GM19025 (cell line): ENCODE results near the gene DPY19L3.
"Not testable (repeated sequence)": the region's sequence is repeated elsewhere in the genome, so short reads cannot be mapped to it uniquely, and the experiment has no call there.

ENCODE experiments used
- ATAC-seq: cut with Tn5 transposase; IDR thresholded peaks from one replicate; pipeline ENCODE4 v1.9.1; 2021; ENCODE audit warnings: mild to moderate bottlenecking, low read depth, moderate library complexity; ENCODE audit not compliant: unreplicated experiment

Gene DPY19L3, protein sequence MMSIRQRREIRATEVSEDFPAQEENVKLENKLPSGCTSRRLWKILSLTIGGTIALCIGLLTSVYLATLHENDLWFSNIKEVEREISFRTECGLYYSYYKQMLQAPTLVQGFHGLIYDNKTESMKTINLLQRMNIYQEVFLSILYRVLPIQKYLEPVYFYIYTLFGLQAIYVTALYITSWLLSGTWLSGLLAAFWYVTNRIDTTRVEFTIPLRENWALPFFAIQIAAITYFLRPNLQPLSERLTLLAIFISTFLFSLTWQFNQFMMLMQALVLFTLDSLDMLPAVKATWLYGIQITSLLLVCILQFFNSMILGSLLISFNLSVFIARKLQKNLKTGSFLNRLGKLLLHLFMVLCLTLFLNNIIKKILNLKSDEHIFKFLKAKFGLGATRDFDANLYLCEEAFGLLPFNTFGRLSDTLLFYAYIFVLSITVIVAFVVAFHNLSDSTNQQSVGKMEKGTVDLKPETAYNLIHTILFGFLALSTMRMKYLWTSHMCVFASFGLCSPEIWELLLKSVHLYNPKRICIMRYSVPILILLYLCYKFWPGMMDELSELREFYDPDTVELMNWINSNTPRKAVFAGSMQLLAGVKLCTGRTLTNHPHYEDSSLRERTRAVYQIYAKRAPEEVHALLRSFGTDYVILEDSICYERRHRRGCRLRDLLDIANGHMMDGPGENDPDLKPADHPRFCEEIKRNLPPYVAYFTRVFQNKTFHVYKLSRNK

GRCh38 chr19:32405431-32406160, at the start of gene DPY19L3:
DPY19L3 (plus strand) TSS chr19:32405770; CDS start chr19:32408254, 2,484 bp downstream.
- ATAC-seq: peak; percentile 94

GRCh38 chr19:32357720-32358119, 47.9 kb upstream of the DPY19L3 start:
- ATAC-seq: no peak

GRCh38 chr19:32358321-32358720, 47.2 kb upstream of the DPY19L3 start:
- no peak for ATAC-seq

GRCh38 chr19:32359581-32359980, 46.0 kb upstream of the DPY19L3 start:
- ATAC-seq: no peak

GRCh38 chr19:32361574-32362317, 43.8 kb upstream of the DPY19L3 start:
- no peak for ATAC-seq

DNA sequence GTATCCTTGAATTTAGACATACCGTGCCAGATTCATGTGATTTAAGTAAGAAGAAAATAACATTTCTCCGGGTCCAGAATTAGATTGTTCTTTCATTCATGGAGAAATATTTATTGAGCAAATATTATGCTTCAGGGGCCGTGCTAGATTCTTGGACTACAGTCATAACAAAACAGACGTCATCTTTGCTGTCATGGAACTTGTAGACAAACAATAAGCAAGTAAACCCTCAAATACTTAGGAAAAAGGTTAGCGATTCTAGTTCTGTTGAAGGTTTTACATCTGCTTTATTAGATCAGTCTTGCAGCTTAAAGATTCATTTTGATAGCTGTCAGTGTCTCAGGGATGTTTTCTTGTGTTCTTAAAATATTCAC, 43.3 kb upstream of the DPY19L3 start:
- no peak for ATAC-seq

- ATAC-seq: no peak
Measured at GRCh38 chr19:32363175-32363574, 42.4 kb upstream of the DPY19L3 start.

- ATAC-seq: no peak
Measured at GRCh38 chr19:32363632-32364031, 41.9 kb upstream of the DPY19L3 start.

DNA sequence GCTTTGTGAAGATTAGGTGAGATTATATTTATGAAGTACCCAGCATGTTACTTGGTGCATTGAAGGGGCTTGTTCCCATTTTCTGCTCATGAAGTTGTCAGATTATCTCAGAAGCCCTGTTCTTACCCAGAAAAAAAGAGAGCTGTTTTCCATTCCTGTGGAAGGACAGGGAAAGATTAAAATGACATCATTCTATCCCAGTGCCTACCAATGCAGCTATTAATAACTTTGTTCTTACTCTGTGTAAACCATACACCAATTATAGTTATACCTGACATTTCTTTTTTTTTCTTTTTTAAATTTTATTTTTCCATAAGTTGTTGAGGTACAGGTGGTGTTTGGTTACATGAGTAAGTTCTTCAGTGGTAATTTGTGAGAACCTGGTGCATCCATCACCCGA, 41.5 kb upstream of the DPY19L3 start:
- no peak for ATAC-seq

DNA sequence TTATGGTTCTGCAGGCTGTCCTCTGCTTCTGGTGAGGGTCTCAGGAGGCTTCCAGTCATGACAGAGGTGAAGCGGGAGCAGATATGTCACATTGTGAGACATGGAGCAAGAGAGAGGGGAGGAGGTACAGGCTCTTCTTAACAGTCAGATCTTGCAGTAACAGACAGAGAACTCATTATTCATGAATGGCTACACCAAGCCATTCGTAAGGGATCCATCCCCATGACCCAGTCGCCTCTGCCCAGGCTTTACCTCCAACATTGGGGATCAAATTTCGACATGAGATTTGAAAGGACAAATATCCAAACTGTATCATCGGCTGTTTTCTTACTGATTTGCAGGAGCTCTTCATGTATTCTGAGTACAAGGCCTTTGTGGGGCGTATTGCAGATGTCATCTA, 38.5 kb upstream of the DPY19L3 start:
- ATAC-seq: no peak

GRCh38 chr19:32367948-32368536, 37.5 kb upstream of the DPY19L3 start:
- no peak for ATAC-seq

- ATAC-seq: no peak
Measured at GRCh38 chr19:32368787-32369186, 36.8 kb upstream of the DPY19L3 start.

- ATAC-seq: no peak
Measured at GRCh38 chr19:32372726-32373517, 32.6 kb upstream of the DPY19L3 start.

DNA sequence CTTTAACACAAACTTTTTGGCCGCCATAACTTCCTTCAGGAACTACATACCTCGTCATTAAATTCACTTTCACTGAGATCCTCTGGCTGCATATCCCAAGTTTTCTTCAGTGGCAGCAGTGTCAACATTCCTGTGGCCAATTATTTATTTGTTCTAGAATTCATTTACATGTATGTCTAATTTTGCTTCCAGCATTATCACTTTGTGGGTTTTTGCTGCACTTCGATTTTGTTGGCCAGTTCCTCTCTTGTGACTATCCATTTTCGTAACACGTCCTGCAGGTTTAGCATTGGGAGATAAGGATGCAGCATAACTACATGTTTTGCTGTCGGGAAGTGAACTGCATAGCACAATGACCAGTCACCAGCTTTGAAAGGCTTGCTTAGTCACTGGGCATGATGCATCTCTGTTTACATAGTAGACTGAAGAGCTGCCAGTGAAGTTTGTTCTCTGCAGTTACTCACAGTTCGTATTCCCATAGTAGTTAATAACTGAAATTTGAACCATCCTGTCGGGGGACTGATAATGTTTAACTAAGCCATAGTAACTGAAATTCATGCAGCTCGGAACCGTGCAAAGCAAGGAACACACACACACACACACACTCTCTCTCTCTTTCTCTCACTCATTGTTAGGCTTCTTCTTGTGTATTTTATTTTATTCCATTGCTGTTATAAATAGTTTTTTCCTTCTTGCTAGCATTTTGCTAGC, 31.8 kb upstream of the DPY19L3 start:
- ATAC-seq: no peak

- not testable (repeated sequence) for ATAC-seq
Measured at GRCh38 chr19:32374362-32374761, 31.2 kb upstream of the DPY19L3 start.

DNA sequence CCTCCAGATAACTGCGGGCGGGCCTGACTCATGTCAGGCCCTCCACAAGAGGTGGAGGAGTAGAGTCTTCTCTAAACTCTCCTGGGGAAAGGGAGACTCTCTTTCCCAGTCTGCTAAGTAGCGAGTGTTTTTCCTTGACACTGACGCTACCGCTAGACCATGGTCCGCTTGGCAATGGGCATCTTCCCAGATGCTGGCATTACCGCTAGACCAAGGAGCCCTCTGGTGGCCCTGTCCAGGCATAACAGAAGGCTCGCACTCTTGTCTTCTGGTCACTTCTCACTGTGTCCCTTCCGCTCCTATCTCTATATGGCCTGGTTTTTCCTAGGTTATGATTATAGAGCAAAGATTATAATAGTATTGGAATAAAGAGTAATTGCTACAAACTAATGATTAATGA, 28.5 kb upstream of the DPY19L3 start:
- not testable (repeated sequence) for ATAC-seq

DNA sequence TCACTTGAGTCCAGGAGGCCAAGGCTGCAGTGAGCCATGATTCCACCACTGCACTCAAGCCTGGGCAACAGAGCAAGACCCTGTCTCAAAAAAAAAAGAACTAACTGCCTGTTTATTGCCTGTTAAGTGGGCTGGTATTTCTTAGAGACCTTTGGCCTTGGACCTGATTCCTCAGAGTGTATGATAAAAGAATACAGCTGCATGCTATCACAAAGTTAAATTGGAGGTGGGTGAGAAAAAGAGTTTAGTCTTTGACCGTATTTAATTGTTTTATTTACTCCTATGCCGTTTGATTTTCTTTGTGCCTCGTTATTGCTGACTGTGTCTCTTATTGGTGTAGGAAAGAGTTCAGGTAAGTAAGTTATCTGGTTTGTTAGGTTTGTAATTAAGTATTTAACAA, 25.3 kb upstream of the DPY19L3 start:
- ATAC-seq: no peak

DNA sequence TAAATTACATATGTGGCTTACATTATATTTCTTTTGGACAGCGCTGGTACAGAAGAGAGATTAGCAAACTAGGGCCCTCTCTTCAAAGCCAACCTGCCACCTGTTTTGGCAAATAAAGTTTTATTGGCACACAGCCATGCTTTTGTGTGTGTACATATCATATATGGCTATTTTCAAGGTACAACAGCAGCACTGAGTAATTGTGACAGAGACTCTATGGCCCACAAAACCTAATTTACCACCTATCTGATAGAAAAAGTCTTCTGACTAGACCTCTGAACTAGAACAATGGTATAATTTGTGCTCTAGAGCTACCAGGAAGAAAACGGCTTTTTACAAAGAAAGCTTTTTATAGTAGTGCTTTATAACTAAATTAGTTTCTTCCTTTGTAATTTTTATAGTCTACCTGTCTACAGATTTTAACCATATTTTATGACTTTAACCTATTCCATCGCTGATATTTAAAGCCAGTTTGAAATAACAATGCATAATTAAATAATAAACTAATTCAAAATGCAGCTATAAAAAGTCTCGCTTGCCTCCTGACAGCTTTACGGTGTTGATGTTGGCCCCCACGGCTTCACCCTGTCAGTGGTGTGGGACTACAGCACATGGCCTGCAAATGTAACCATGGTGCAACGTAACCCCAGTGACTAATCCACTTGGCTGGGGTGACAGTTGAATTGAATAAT, 17.7 kb upstream of the DPY19L3 start:
- no peak for ATAC-seq
